ENCODE data around the gene RCOR3.

Gene RCOR3

GRCh38 chr1:211324992-211325775 lies 66.0 kb downstream of the RCOR3 start:
- no peak for DNase-seq (ENCODE audit: low read depth)

GRCh38 chr1:211326140-211326527 lies 67.0 kb downstream of the RCOR3 start:
- DNase-seq (ENCODE audit: low read depth), result no peak

GRCh38 chr1:211326528-211327345 lies 67.6 kb downstream of the RCOR3 start, which contains the start of gene TRAF5:
Gene TRAF5 (plus strand): TSS chr1:211326833. CDS start chr1:211353240, 26,407 bp downstream.
- no peak for DNase-seq (ENCODE audit: low read depth)

- no peak for DNase-seq (ENCODE audit: low read depth)
Observed at GRCh38 chr1:211327346-211327921, 68.3 kb downstream of the RCOR3 start.

GRCh38 chr1:211328084-211328694 lies 69.0 kb downstream of the RCOR3 start:
- no peak for DNase-seq (ENCODE audit: low read depth)

GRCh38 chr1:211328866-211329475 lies 69.8 kb downstream of the RCOR3 start:
- DNase-seq (ENCODE audit: low read depth), result no peak

- no peak for DNase-seq (ENCODE audit: low read depth)
Observed at GRCh38 chr1:211329764-211330201, 70.6 kb downstream of the RCOR3 start.

- DNase-seq (ENCODE audit: low read depth), result no peak
Observed at GRCh38 chr1:211330282-211330936, 71.2 kb downstream of the RCOR3 start.

GRCh38 chr1:211331011-211331709 lies 72.0 kb downstream of the RCOR3 start:
- DNase-seq (ENCODE audit: low read depth), result no peak

- no peak for DNase-seq (ENCODE audit: low read depth)
Observed at GRCh38 chr1:211332036-211332616, 73.0 kb downstream of the RCOR3 start.

- DNase-seq (ENCODE audit: low read depth), result no peak
Observed at GRCh38 chr1:211332830-211333229, 73.7 kb downstream of the RCOR3 start.

GRCh38 chr1:211333906-211334305 lies 74.7 kb downstream of the RCOR3 start:
- no peak for DNase-seq (ENCODE audit: low read depth)

GRCh38 chr1:211334986-211335385 lies 75.8 kb downstream of the RCOR3 start:
- no peak for DNase-seq (ENCODE audit: low read depth)

- DNase-seq (ENCODE audit: low read depth), result no peak
Observed at GRCh38 chr1:211335522-211336157, 76.5 kb downstream of the RCOR3 start.

- DNase-seq (ENCODE audit: low read depth), result no peak
Observed at GRCh38 chr1:211336161-211336560, 77.0 kb downstream of the RCOR3 start.

GRCh38 chr1:211336775-211337174 lies 77.6 kb downstream of the RCOR3 start:
- no peak for DNase-seq (ENCODE audit: low read depth)

GRCh38 chr1:211337430-211338223 lies 78.5 kb downstream of the RCOR3 start:
- no peak for DNase-seq (ENCODE audit: low read depth)

- DNase-seq (ENCODE audit: low read depth), result no peak
Observed at GRCh38 chr1:211338224-211338620, 79.1 kb downstream of the RCOR3 start.

GRCh38 chr1:211339631-211340041 lies 80.5 kb downstream of the RCOR3 start:
- DNase-seq (ENCODE audit: low read depth), result no peak
